ENCODE results near the gene EFCC1. TPM values are rescaled to one million over a fixed set of nuclear protein-coding genes. Genes with fewer than 3 reads are reported as not detected.
"Not testable (repeated sequence)": the region's sequence is repeated elsewhere in the genome, so short reads cannot be mapped to it uniquely, and the experiment has no call there.

Gene EFCC1
- total RNA-seq, 2 experiments from 2014 or later: 0.13 to 0.21 TPM

DNA sequence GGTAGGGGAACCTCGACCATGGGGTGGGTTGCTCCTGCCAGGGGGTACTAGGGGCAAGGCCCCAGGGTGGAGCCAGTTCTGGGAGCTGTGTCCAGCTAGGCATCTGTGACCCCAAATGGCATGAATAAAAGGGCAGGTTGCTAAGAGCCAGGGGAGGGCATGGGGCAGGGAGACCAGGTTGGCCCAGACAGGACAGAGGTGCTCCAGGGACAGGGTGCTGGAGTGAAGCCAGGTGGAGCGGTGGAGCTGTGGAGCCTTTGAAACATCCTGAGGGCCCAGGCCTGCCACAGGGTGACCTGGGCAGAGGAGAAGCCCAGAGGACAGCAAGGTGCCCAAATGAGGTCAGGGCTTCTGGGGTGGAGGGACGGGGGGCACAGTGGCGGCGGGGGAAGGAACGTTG is 87.2 kb downstream of the EFCC1 start:
- POLR2A ChIA-PET: not testable (repeated sequence)

More for the DNA sequence above, 87.2 kb downstream of the EFCC1 start:
- H3K36me3 Mint-ChIP-seq (ENCODE audit: low read depth); DNase-seq; H3K4me3 Mint-ChIP-seq; H3K27ac Mint-ChIP-seq; H3K27me3 Mint-ChIP-seq (ENCODE audit: low read depth); H3K9me3 Mint-ChIP-seq (ENCODE audit: insufficient read depth); ATAC-seq; H3K4me1 Mint-ChIP-seq (ENCODE audit: low read depth); CTCF ChIA-PET: not testable (repeated sequence)

Other genes starting within 250 kb of the EFCC1 start
- 10 to 100 TPM; 61.3 to 68.3 TPM for gene ACAD9, start 121.7 kb upstream of the EFCC1 start, total RNA-seq
- under 1 TPM; 0.18 to 0.26 TPM for gene CFAP92, start 7.2 kb upstream of the EFCC1 start, total RNA-seq
- gene GP9, start 59.5 kb downstream of the EFCC1 start, total RNA-seq: not detected
- 10 to 100 TPM; 56.0 to 58.7 TPM for gene RAB43, start 120.5 kb downstream of the EFCC1 start, total RNA-seq
- 10 to 100 TPM; 57.9 to 65.7 TPM for gene ISY1, start 159.8 kb downstream of the EFCC1 start, total RNA-seq
- gene CNBP, start 182.6 kb downstream of the EFCC1 start, total RNA-seq: 100 to 1,000 TPM; 263 to 273 TPM
- 100 to 1,000 TPM; 135 to 140 TPM for gene COPG1, start 248.3 kb downstream of the EFCC1 start, total RNA-seq